HT-29 (cell line): ENCODE results near the gene CCDC126. TPM values are rescaled to one million over a fixed set of nuclear protein-coding genes. Genes with fewer than 3 reads are reported as not detected.
A peak's percentile ranks its signal among the peaks of the same experiment; 100 is the strongest.
"Not testable (repeated sequence)": the region's sequence is repeated elsewhere in the genome, so short reads cannot be mapped to it uniquely, and the experiment has no call there.

Source experiments
- DNase-seq: peaks from one replicate; pipeline ENCODE4 v3.0.0-alpha.2; 2015; ENCODE audit warnings: low spot score
- total RNA-seq: library from RNA; depleted of rRNA; stranded (reverse); fragments of >200 nt; shearing (Covaris generic); gene quantifications from 2 replicates; pipeline ENCODE4 v1.2.3, GENCODE V29; 2014

The CCDC126 gene
- total RNA-seq, 1 experiment from 2014 or later = 2.4 TPM

DNA sequence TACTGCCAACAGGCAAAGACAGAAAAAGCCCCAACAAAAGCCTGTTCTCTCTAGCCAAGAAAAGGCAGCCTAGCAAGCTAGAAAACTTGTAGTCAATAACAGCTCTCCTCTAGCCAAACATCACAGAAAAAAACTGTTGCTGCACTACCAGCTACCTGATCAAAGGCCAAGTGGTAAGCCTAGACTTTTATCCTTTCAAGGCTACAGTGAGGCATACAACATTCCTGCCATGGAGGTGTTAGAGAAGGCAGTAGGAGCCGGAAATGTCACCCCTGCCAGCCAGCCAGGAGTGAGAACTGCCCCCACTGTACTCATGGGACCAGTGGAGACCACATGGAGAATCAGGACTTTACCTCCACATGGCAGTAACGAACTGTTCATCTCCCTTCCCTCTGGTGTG lies 31.2 kb downstream of the CCDC126 start:
- DNase-seq = no peak

DNA sequence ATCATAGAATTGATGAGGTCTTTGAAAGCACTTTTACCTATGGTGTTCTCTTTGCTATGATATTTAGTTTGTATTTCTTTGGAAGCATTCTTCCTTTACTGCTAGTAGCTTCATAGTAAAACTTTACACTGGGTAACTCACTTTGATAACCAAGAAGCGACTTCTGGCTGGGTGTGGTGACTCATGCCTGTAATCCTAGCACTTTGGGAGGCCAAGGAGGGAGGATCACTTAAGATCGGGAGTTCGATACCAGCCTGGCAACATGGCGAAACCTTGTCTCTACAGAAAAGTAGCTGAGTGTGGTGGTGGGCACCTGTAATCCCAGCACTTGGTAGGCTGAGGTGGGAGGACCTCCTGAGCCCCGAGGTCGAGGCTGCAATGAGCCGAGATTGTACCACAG lies 36.2 kb downstream of the CCDC126 start:
- no peak for DNase-seq

GRCh38 chr7:23645822-23646221 lies 48.6 kb downstream of the CCDC126 start:
- no peak for DNase-seq

DNA sequence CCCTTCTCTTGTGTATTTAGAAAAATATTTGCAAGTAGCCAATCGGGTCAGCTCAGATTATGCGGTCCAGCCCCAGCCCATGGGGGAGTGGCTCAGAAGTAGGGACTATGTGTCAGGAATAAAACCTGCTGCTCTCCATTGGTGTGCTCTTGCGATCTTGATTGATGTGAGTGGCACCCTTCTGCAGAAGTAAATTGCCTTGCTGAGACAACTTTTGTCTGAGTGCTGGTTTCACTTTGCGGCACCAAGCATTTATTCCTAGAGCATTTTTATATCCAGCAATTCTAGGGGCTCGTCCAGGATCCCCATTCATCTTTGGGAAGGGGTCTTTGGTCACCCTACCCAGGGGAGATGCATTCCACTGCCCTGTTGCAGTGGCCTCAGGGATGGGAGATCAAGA lies 56.8 kb downstream of the CCDC126 start:
- peak; percentile 7 for DNase-seq

- DNase-seq = peak; percentile 75
Observed at GRCh38 chr7:23654508-23654907, 57.3 kb downstream of the CCDC126 start.

- DNase-seq = no peak
Observed at GRCh38 chr7:23655433-23655832, 58.3 kb downstream of the CCDC126 start.

- no peak for DNase-seq
Observed at GRCh38 chr7:23658831-23659427, 61.7 kb downstream of the CCDC126 start.

- no peak for DNase-seq
Observed at GRCh38 chr7:23661385-23661784, 64.2 kb downstream of the CCDC126 start.

GRCh38 chr7:23662124-23662983 lies 65.2 kb downstream of the CCDC126 start:
- no peak for DNase-seq

- DNase-seq = no peak
Observed at GRCh38 chr7:23662984-23663313, 65.8 kb downstream of the CCDC126 start.

GRCh38 chr7:23664122-23664521 lies 66.9 kb downstream of the CCDC126 start:
- no peak for DNase-seq

- no peak for DNase-seq
Observed at GRCh38 chr7:23672033-23672432, 74.9 kb downstream of the CCDC126 start.

GRCh38 chr7:23679898-23680413 lies 82.8 kb downstream of the CCDC126 start, which contains the start of gene FAM221A:
Gene FAM221A (plus strand): TSS chr7:23680199. CDS start chr7:23680219, 20 bp downstream.
- DNase-seq = peak; percentile 92

GRCh38 chr7:23680414-23681405 lies 83.5 kb downstream of the CCDC126 start:
- DNase-seq = peak; percentile 95

GRCh38 chr7:23684041-23684440 lies 86.9 kb downstream of the CCDC126 start:
- not testable (repeated sequence) for DNase-seq

DNA sequence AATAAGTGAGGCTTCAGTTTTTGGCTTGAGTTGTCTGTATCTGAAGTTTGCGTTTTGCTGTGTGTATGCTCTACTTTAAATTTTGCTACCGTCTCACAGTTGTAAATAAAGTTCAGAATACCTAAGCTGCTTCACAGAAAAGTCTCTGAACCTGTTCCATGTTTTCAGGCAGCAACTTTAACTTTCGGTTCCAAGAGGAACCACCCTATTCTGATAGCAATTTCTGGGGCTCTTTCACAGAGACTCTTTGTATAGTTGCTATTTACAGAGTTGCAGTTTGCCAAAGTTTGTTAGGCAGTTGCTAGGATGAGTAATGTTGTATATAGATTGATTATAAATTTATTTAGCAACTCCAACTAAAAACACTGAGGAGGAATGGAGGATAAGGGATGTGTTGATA lies 88.5 kb downstream of the CCDC126 start:
- DNase-seq = peak; percentile 86

GRCh38 chr7:23687011-23687410 lies 89.8 kb downstream of the CCDC126 start:
- no peak for DNase-seq

DNA sequence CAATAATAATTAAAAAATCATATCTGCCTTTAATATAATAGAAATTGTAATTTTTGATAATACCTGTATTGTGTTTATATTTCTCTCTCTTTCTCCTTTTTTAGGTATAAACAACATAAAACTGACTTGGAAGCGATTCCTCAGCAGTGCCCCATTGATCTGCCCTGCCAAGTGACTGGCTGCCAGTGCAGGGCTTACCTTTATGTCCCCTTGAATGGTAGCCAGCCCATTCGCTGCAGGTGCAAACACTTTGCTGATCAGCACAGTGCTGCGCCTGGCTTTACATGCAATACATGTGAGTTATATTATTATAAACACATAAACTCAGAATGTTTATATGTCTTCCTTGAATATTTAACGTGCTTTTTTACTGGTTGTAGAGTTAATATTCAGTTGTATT lies 92.0 kb downstream of the CCDC126 start:
- no peak for DNase-seq

GRCh38 chr7:23691320-23691719 lies 94.1 kb downstream of the CCDC126 start:
- no peak for DNase-seq

DNA sequence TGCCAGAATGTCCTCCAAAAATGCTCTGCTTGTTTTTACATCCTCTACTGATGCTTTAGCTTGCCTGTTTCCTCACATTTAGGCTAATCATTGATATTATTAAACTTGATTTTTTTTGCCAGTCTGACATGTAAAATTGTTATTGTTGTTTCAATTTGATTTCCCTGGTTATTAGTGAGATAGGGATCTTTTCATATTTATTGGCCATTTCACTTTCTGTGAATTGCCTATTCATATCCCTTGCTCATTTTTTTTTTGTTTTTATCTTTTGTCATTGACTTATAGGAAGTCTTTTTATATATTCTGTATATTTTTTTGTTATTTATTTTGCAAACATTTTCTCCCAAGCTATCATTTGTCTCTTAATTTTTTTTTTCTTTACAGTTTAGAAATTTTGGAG lies 96.0 kb downstream of the CCDC126 start:
- DNase-seq = no peak
